ENCODE data around the gene HEY2. TPM values are rescaled to one million over a fixed set of nuclear protein-coding genes. Genes with fewer than 3 reads are reported as not detected.

HEY2 gene
- total RNA-seq, 1 donor from 2014 or later: not detected

Other genes with a start within 250 kb of the HEY2 start
- 36.3 and 41.5 TPM in 2 replicates for gene NCOA7, start 41.3 kb downstream of the HEY2 start, total RNA-seq
- gene HINT3, start 207.1 kb downstream of the HEY2 start, total RNA-seq: 8.5 and 8.8 TPM in 2 replicates
- 18.1 and 19.8 TPM in 2 replicates for gene TRMT11, start 236.9 kb downstream of the HEY2 start, total RNA-seq

Data from T-helper 2 cell treated with Interferon-gamma antibody and Interleukin-4, amounts not matched to agents 100 ng/mL and 5 ng/mL, for 36 hours (primary cell).